Stimulated activated CD8-positive, alpha-beta memory T cell treated with anti-CD3 and anti-CD28 coated beads, Interleukin-2, amount 100 ng/mL, for 1 hour (primary cell): ENCODE results near the gene CRTAC1.

Experiments
- DNase-seq, 2 donors: peaks; one replicate each; pipeline ENCODE4 v3.0.0-alpha.2; 2020; ENCODE audit warnings: low read depth in 2 of 2

The CRTAC1 gene

DNA sequence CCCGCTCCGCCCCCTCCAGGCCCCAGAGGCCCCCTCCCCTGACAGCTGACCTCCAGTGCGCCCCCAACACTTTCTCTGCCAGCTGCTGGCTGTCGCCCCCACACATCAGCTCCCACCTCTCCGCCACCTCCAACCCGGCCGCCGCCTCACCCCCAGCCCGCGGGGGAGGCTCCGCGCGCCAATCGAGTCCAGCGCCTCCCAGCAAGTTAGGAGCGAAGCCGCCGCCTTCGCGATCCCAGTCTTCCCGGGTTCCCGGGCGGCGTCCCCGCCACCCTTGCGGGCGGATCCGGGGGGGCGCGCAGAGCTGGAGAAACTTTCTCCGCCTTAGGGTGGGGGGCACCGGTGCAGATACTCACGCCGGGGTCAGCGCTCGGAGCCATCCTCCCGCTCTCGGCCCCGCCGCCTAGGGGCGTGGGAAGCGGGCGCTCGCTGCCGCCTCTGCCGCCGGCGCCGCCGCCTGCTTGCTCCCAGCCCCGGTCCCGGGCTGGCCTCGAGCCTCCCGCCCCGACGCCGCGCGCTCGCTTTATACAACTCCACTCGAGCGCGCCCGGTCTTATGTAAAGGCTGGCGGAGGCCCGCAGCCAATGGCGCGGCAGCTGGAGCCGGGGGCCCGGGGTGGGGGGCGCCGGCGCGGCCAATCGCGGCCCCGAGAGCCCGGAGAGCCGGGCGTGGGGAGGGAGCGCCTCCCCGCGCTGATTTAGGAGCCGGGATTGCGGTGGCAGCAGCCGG, at the start of gene CRTAC1:
Gene CRTAC1, minus strand, starts transcription at position 529 of the 729 bp plus-strand sequence. Its CDS starts 149 bp downstream, at position 380.
- no peak for DNase-seq

DNA sequence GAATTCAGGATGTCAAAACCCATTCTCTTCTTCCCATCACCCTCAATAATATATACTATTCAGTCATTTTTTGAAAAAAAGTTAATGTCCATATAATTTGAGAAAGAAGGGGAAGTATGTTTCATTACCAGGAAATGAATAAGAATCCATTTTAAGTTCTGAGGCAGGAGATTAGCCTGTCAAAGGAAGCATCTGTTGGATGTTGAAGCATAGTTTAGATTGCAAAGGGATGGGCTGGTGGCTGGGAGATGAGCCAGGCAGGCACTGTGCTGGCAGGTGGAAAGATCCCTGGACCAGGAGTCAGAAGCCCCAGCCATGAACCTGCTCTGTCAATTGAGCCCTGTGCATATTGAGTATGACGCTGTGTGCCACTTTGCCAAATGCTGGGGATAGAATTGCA, 48.4 kb upstream of the CRTAC1 start:
- DNase-seq = no peak

GRCh38 chr10:98077223-98077622, 46.8 kb upstream of the CRTAC1 start:
- DNase-seq = no peak

- no peak for DNase-seq
Observed at GRCh38 chr10:98076086-98076485, 45.7 kb upstream of the CRTAC1 start.

DNA sequence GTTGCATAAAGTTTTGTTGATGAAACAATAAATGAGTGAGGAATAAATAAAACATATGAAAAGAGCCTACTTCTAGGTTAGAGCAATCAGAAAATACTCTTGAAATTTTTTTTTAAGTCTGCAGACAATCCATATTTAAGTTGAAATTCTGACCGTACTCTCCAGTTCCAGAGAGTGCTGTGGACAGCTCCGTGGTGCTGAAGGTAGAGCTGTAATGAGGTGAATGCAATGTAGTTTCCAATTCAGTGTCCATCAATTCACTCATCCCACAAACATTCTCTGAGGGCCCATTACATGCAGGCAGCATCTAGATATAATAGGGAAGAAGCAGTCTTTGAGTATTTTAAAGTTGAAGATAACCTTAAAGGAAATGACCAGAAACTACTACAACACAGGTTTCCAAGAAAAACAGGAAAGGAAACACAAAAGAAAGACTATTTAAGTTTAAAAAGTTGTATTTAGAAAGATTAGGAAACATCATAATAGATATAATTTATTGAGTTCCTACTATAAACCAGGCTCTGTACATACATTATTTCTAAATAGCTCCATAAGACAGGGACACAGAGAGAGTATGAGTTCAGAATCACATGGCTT, 44.0 kb upstream of the CRTAC1 start:
- DNase-seq = no peak

DNA sequence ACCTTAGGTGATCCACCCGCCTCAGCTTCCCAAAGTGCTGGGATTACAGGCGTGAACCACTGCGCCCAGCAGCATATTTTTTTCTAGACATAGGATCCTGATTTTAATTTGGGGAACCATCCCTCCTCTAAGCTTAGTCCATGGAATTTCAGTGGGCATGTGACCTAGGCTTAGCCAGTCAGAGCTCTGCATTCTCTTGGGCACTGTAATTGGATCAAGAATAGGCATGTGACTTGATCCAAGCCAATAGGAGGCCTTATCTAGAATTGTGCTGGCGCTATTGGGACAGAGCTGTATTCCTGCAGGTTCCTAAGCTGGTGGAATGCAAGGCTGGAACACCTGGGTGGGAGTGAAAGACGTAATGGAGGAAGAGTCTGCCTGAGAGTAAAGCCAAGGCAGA, 36.7 kb upstream of the CRTAC1 start:
- no peak for DNase-seq

- no peak for DNase-seq
Observed at GRCh38 chr10:98063740-98064027, 33.3 kb upstream of the CRTAC1 start.

- no peak for DNase-seq
Observed at GRCh38 chr10:98062424-98062823, 32.0 kb upstream of the CRTAC1 start.

DNA sequence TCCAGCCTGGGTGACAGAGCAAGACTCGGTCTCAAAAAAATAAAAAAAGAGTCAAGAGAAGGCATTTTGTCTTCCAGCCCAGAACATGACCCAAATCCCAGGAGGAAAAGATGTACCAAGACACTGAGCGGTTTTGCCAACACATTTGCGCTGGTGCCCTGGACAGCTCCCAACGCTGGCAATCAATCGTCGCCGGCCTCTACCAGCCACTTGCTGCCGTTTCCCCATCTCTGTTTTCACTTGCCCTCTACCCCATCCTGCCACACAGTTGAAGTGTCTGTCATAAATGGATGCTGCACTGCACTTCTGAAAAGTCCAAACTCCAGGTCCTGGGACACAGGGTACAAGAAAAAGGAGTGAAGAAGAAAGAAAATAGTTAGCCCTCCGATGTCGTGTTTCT, 29.7 kb upstream of the CRTAC1 start:
- DNase-seq = no peak

DNA sequence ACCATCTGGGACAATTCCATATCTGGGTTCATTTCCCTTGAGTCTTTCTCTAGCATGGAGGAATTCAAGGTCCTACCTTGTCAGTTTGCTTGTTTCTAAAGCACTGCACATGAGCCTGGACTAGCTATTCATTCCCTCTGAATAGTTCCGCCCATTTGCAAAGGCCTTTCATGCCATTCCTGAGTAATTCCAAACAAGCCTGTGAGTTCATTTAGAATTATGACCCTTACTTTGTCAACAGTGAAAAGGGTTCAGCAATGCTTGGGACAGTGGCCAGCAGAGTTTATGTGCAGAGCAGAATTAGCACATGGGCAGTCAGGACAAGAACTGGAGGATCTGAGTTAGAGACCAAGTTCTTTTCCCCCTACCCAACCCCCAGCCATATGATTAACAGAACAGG, 27.9 kb upstream of the CRTAC1 start:
- no peak for DNase-seq

- no peak for DNase-seq
Observed at GRCh38 chr10:98055841-98056516, 25.6 kb upstream of the CRTAC1 start.

- no peak for DNase-seq
Observed at GRCh38 chr10:98047009-98047741, 16.8 kb upstream of the CRTAC1 start.

DNA sequence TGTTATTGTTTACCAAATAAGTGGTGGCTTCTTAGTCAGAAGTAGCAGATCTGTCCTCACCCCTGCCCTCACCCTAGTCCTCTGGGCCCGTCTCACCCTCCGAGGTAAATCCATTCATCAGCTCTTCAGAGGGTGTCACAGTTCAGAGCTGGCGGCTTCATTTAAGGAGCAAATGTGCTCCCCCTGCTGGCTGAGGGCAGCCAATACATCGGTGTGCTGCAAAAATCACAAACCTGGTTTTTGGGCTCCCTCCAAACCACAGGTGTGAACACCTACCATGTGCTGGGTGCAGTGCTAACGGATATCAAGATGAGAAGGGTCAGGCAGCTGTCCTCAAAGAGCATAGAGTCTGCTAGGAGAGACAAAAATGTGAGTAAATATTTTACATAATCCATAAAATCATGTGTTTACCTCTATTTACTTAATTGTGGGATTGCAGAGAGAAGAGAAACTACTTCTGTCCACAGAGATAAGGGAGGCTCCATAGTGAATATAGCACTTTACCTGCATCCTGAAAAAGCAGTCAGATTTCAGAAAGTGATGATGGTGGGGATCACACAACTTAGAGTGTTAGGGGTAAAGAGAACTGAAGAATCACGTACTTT, 15.5 kb upstream of the CRTAC1 start:
- DNase-seq = peak; percentile 22 to 41

GRCh38 chr10:98041352-98042043, 11.1 kb upstream of the CRTAC1 start:
- no peak for DNase-seq

- DNase-seq = no peak
Observed at GRCh38 chr10:98039690-98040381, 9.4 kb upstream of the CRTAC1 start.

- DNase-seq = no peak
Observed at GRCh38 chr10:98038288-98038687, 7.9 kb upstream of the CRTAC1 start.

GRCh38 chr10:98035599-98035998, 5.2 kb upstream of the CRTAC1 start:
- DNase-seq = no peak

DNA sequence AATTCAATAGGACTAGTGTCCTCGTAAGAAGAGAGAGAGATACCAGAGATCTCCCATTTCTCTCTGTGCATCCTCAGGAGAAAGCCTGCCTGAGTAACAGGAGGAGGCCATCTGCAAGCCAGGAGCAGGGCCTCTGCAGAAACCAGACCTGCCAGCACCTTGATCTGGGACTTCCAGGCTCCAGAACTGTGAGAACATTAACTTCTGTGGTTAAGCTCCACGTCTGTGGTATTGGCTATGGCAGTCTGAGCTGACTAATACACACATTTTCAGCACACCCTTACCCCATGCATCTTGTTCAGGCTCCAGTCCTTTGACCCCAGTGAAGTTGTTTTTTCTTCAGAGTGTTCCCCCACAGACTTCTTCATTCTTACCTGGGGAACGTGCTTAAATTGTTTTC, 3.1 kb upstream of the CRTAC1 start:
- no peak for DNase-seq

GRCh38 chr10:98031440-98031839, 1.0 kb upstream of the CRTAC1 start:
- no peak for DNase-seq

- DNase-seq = no peak
Observed at GRCh38 chr10:98030991-98031431, 590 bp upstream of the CRTAC1 start.
